ENCODE data around the gene PIAS1. TPM values are rescaled to one million over a fixed set of nuclear protein-coding genes. Genes with fewer than 3 reads are reported as not detected.

PIAS1 gene
- total and polyA plus RNA-seq, 2 donors (not counting 3 experiments of a cell fraction or from before 2014, with no cell fraction given): 23.7 to 24.2 TPM

DNA sequence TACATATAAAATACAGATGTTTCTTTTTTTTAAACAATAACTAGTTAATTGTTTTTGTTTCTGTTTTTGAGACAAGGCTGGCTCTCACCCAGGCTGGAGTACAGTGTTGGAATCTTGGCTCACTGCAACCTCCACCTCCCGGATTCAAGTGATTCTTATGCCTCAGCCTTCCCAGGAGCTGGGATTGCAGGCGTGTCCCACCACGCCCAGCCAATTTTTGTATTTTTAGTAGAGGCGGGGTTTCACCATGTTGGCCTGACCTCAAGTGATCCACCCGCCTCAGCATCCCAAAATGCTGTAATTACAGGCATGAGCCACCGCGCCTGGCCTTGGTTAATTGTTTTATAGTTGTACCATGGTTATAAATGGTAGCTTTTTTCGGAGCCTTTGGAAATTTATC, 72.3 kb downstream of the PIAS1 start:
- FAIRE-seq (no peak), DNase-seq (ENCODE audit: low read depth, low spot score) (no peak)
- H3K4me3 ChIP-seq (replicated peaks in 1 of 3; ENCODE audit: insufficient read depth in 1 of 3, low read depth in 1 of 3, low read length in 3 of 3): no peak overlapping the region
- H2AFZ ChIP-seq (ENCODE audit: low read depth, low read length): no peak overlapping the region
- no peaks in the 10 kb centered on the region for H3K36me3 ChIP-seq (ENCODE audit: control insufficient read depth in 2 of 2, extremely low read depth in 1 of 2, insufficient read depth in 2 of 2, low read length in 2 of 2)
- TF ChIP-seq, protein P1, sequence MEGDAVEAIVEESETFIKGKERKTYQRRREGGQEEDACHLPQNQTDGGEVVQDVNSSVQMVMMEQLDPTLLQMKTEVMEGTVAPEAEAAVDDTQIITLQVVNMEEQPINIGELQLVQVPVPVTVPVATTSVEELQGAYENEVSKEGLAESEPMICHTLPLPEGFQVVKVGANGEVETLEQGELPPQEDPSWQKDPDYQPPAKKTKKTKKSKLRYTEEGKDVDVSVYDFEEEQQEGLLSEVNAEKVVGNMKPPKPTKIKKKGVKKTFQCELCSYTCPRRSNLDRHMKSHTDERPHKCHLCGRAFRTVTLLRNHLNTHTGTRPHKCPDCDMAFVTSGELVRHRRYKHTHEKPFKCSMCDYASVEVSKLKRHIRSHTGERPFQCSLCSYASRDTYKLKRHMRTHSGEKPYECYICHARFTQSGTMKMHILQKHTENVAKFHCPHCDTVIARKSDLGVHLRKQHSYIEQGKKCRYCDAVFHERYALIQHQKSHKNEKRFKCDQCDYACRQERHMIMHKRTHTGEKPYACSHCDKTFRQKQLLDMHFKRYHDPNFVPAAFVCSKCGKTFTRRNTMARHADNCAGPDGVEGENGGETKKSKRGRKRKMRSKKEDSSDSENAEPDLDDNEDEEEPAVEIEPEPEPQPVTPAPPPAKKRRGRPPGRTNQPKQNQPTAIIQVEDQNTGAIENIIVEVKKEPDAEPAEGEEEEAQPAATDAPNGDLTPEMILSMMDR (IDR thresholded peaks at IDR 0.05; ENCODE audit: extremely low read depth in 1 of 2, insufficient read depth in 1 of 2, low read depth in 1 of 2, low read length in 2 of 2): no peak
- TF ChIP-seq FOS (IDR thresholded peaks at IDR 0.05; ENCODE audit: borderline replicate concordance, insufficient read depth, low read length): no peak
- no peak for TF ChIP-seq EZH2 (IDR thresholded peaks at IDR 0.05; ENCODE audit: borderline replicate concordance, low read depth, low read length, severe bottlenecking)
- TF ChIP-seq, protein P2, sequence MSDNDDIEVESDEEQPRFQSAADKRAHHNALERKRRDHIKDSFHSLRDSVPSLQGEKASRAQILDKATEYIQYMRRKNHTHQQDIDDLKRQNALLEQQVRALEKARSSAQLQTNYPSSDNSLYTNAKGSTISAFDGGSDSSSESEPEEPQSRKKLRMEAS (IDR thresholded peaks at IDR 0.05; ENCODE audit: insufficient read depth, insufficient read length): no peak
- no peak for TF ChIP-seq GATA2 (IDR thresholded peaks at IDR 0.05; ENCODE audit: insufficient read depth, insufficient read length, low read depth, low read length)
- no peak for TF ChIP-seq JUN (IDR thresholded peaks at IDR 0.05; ENCODE audit: borderline replicate concordance, insufficient read depth, insufficient read length, low read depth)
- no peak for TF ChIP-seq MYC (IDR thresholded peaks at IDR 0.05; ENCODE audit: low read depth, low read length)
- no peak for TF ChIP-seq POLR2A (IDR thresholded peaks at IDR 0.05; ENCODE audit: low read depth, low read length)
- TF ChIP-seq POLR2AphosphoS5 (IDR thresholded peaks at IDR 0.05; ENCODE audit: insufficient read depth, low read depth, low read length): no peak
- H3K79me2 ChIP-seq (ENCODE audit: control insufficient read depth, insufficient read depth, low read length): peaks cover 19% of the 10 kb centered on the region
- no TSS peak for BruUV-seq (replicated peaks)
- POLR2A ChIA-PET: no interaction called here
- no peaks in the 10 kb centered on the region for H3K4me1 ChIP-seq (ENCODE audit: control insufficient read depth, extremely low read depth, insufficient read depth, low read length)
- intact Hi-C loops (cut with micrococcal nuclease): no loop called here
- no peaks in the 10 kb centered on the region for H3K27me3 ChIP-seq (ENCODE audit: control insufficient read depth in 2 of 2, insufficient read depth in 2 of 2, low read length in 2 of 2)
- no peaks in the 10 kb centered on the region for H4K20me1 ChIP-seq (replicated peaks; ENCODE audit: control insufficient read depth, extremely low read depth, insufficient read depth, low read length)
- H3K9me1 ChIP-seq (replicated peaks; ENCODE audit: control insufficient read depth, extremely low read depth, insufficient read depth, low read length): no peaks in the 10 kb centered on the region
- dilution Hi-C loops (cut with MboI; ENCODE audit: extremely low pct_ligation_motif_present, low sequenced_read_pairs): no loop called here
- no peaks in the 10 kb centered on the region for H3K9me3 ChIP-seq (replicated peaks; ENCODE audit: control insufficient read depth, insufficient read depth, low read length)
- no peak overlapping the region for H3K27ac ChIP-seq (ENCODE audit: insufficient read depth, low read depth, low read length)
- no peak overlapping the region for H3K4me2 ChIP-seq (ENCODE audit: insufficient read depth, low read length)
- CTCF ChIA-PET: interaction anchor here (0.9 to 1.2 kb wide), 3 partner anchors 10 to 29 kb away, joined by 3 read pairs; no protein-coding TSS in a partner anchor
- no peak overlapping the region for H3K9ac ChIP-seq (replicated peaks; ENCODE audit: extremely low read depth, insufficient read depth, low read length)

All from endothelial cell of umbilical vein (primary cell).